GM23248 (cell line): Measurements from ENCODE around the gene LRRC38. TPM values are rescaled to one million over a fixed set of nuclear protein-coding genes. Genes with fewer than 3 reads are reported as not detected.

Experiments
- DNase-seq: peaks from one replicate; pipeline ENCODE4 v3.0.0-alpha.2; 2015
- H2AFZ ChIP-seq: fragments of 200-600 bp; sonication (generic); 2 replicates; pipeline ENCODE4 v1.6.1; 2016; ENCODE audit warnings: antibody characterized with exemption
- H3F3A ChIP-seq: fragments of 200-600 bp; sonication (generic); 2 replicates; pipeline ENCODE4 v1.6.1; 2016; ENCODE audit warnings: mild to moderate bottlenecking, antibody characterized with exemption, mixed run types; ENCODE audit not compliant: insufficient read depth
- H3K27ac ChIP-seq: fragments of 200-600 bp; sonication (generic); 2 replicates; pipeline ENCODE4 v1.5.1; 2016; ENCODE audit warnings: mild to moderate bottlenecking
- H3K27me3 ChIP-seq: fragments of 200-600 bp; sonication (generic); replicated peaks from 2 replicates; pipeline ENCODE4 v1.6.1; 2016; ENCODE audit warnings: mild to moderate bottlenecking; ENCODE audit not compliant: insufficient read depth
- H3K36me3 ChIP-seq: fragments of 200-600 bp; sonication (generic); 2 replicates; pipeline ENCODE4 v1.6.1; 2016; ENCODE audit warnings: low read depth, mild to moderate bottlenecking
- H3K4me1 ChIP-seq: fragments of 200-600 bp; sonication (generic); 2 replicates; pipeline ENCODE4 v1.6.1; 2016; ENCODE audit warnings: mild to moderate bottlenecking; ENCODE audit not compliant: insufficient read depth
- H3K4me2 ChIP-seq: fragments of 200-600 bp; sonication (generic); one replicate; pipeline ENCODE4 v1.6.1; 2016; ENCODE audit warnings: mild to moderate bottlenecking; ENCODE audit not compliant: unreplicated experiment
- H3K4me3 ChIP-seq: fragments of 200-600 bp; sonication (generic); 2 replicates; pipeline ENCODE4 v1.5.1; 2016; ENCODE audit warnings: mild to moderate bottlenecking
- H3K79me2 ChIP-seq: fragments of 200-600 bp; sonication (generic); 2 replicates; pipeline ENCODE4 v1.6.1; 2016; ENCODE audit warnings: mild to moderate bottlenecking; ENCODE audit not compliant: insufficient read depth
- H3K9ac ChIP-seq: fragments of 200-600 bp; sonication (generic); 2 replicates; pipeline ENCODE4 v1.6.1; 2016; ENCODE audit warnings: mild to moderate bottlenecking
- H3K9me2 ChIP-seq: fragments of 200-600 bp; sonication (generic); 2 replicates; pipeline ENCODE4 v1.6.1; 2016; ENCODE audit warnings: mixed run types, mild to moderate bottlenecking, moderate library complexity; ENCODE audit not compliant: insufficient read depth
- H3K9me3 ChIP-seq: fragments of 200-600 bp; sonication (generic); one replicate; pipeline ENCODE4 v1.6.1; 2017; ENCODE audit warnings: low read depth
- H4K20me1 ChIP-seq: fragments of 200-600 bp; sonication (generic); 2 replicates; pipeline ENCODE4 v1.6.0; 2016; ENCODE audit not compliant: insufficient read depth
- EZH2 ChIP-seq: fragments of 200-600 bp; sonication (generic); IDR thresholded peaks from 2 replicates; pipeline ENCODE4 v1.6.1; 2018; ENCODE audit warnings: antibody characterized with exemption, mild to moderate bottlenecking; ENCODE audit not compliant: insufficient read depth, poor library complexity, severe bottlenecking
- EZH2phosphoT487 ChIP-seq: fragments of 200-600 bp; sonication (generic); IDR thresholded peaks from 2 replicates; pipeline ENCODE4 v1.6.1; 2018; ENCODE audit warnings: antibody characterized with exemption, moderate library complexity, mild to moderate bottlenecking, low read depth; ENCODE audit not compliant: insufficient read depth
- WGBS, 2 experiments: methylation state at CpG; one replicate each; pipeline ENCODE4 v1.1.6; 2015 to 2017; ENCODE audit warnings: low lambda C conversion rate in 2 of 2, low coverage in 1 of 2; ENCODE audit errors: missing lambda C conversion rate in 2 of 2; 5-methylcytosine and 5-hydroxymethylcytosine counted together
- in situ Hi-C: fragments of 300-500 bp; cut with MboI; formaldehyde crosslinking; loops from 2 replicates; pipeline ENCODE4 v1.15.0; 2020
- polyA plus RNA-seq: library from polyadenylated mRNA; unstranded; fragments of >200 nt; fragmentation: Nextera tagmentation; extraction: Ambion mirVana; gene quantifications from 2 replicates; pipeline ENCODE4 v1.2.1, GENCODE V29; 2016
- total RNA-seq: library from RNA; depleted of rRNA; stranded (reverse); fragments of >200 nt; shearing (Covaris generic); gene quantifications from 2 replicates; pipeline ENCODE4 v1.2.3, GENCODE V29; 2014; rRNA removed

The LRRC38 gene
- total and polyA plus RNA-seq, 2 experiments from 2014 or later: not detected

DNA sequence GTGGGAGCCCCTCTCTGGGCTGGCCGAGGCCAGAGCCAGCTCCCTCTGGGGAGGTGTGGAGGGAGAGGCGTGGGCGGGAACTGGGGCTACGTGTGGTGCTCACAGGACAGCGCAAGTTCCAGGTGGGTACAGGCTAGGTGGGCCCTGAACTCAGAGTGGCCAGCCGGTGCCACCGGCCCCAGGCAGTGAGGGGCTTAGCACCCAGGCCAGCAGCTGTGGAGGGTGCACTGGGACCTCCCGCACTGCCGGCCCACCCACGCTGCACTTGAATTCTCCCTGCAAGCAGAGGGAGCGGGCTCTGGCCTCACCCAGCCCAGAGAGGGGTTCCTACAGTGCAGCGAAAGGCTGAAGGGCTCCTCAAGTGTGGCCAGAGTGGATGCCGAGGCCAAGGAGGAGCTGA lies 83.3 kb downstream of the LRRC38 start:
- no peaks in the 10 kb centered on the region for H3K79me2 ChIP-seq
- H3K4me3 ChIP-seq: no peak overlapping the region
- no peaks in the 10 kb centered on the region for H3K27me3 ChIP-seq
- H4K20me1 ChIP-seq: no peaks in the 10 kb centered on the region
- H3K4me2 ChIP-seq: no peak overlapping the region
- no peak overlapping the region for H3K9ac ChIP-seq
- H3K9me2 ChIP-seq: no peaks in the 10 kb centered on the region
- in situ Hi-C loops: no loop called here
- no peaks in the 10 kb centered on the region for H3F3A ChIP-seq
- no peak overlapping the region for H2AFZ ChIP-seq
- H3K9me3 ChIP-seq: no peaks in the 10 kb centered on the region
- no peak overlapping the region for H3K27ac ChIP-seq
- WGBS, 2 experiments: 53 to 63% methylated on average over 8 to 10 of the region's 13 CpGs
- no peaks in the 10 kb centered on the region for H3K4me1 ChIP-seq
- no peak for DNase-seq
- H3K36me3 ChIP-seq: no peaks in the 10 kb centered on the region
- TF ChIP-seq EZH2 (no peak), EZH2phosphoT487 (no peak)

Other genes with a start within 250 kb of the LRRC38 start
- not detected in 2 replicates for gene PRAMEF8, start 228.9 kb downstream of the LRRC38 start, total RNA-seq
- not detected in 2 replicates for gene PRAMEF8, start 228.9 kb downstream of the LRRC38 start, polyA plus RNA-seq
- not detected in 2 replicates for gene PRAMEF33, start 210.5 kb downstream of the LRRC38 start, total RNA-seq
- gene PRAMEF33, start 210.5 kb downstream of the LRRC38 start, polyA plus RNA-seq: not detected in 2 replicates
- not detected in 2 replicates for gene PRAMEF15, start 198.4 kb downstream of the LRRC38 start, total RNA-seq
- gene PRAMEF15, start 198.4 kb downstream of the LRRC38 start, polyA plus RNA-seq: not detected in 2 replicates
- not detected in 2 replicates for gene PRAMEF14, start 166.9 kb downstream of the LRRC38 start, total RNA-seq
- not detected in 2 replicates for gene PRAMEF14, start 166.9 kb downstream of the LRRC38 start, polyA plus RNA-seq
- gene PRAMEF19, start 142.1 kb downstream of the LRRC38 start, total RNA-seq: not detected in 2 replicates
- not detected in 2 replicates for gene PRAMEF19, start 142.1 kb downstream of the LRRC38 start, polyA plus RNA-seq
- not detected in 2 replicates for gene PRAMEF17, start 124.4 kb downstream of the LRRC38 start, total RNA-seq
- gene PRAMEF17, start 124.4 kb downstream of the LRRC38 start, polyA plus RNA-seq: not detected in 2 replicates
- not detected in 2 replicates for gene PRAMEF20, start 103.6 kb downstream of the LRRC38 start, total RNA-seq
- gene PRAMEF20, start 103.6 kb downstream of the LRRC38 start, polyA plus RNA-seq: not detected in 2 replicates
- gene PDPN, start 69.8 kb upstream of the LRRC38 start, total RNA-seq: 0.25 and 1.1 TPM in 2 replicates
- 1.8 and 2.4 TPM in 2 replicates for gene PDPN, start 69.8 kb upstream of the LRRC38 start, polyA plus RNA-seq
- 9.7 and 11.0 TPM in 2 replicates for gene PRDM2, start 186.2 kb upstream of the LRRC38 start, total RNA-seq
- 14.0 and 15.1 TPM in 2 replicates for gene PRDM2, start 186.2 kb upstream of the LRRC38 start, polyA plus RNA-seq